Nephron progenitor cell (in vitro differentiated cells): ENCODE results near the gene UQCRC2.
A peak's percentile ranks its signal among the peaks of the same experiment; 100 is the strongest.

ENCODE experiments used
- DNase-seq: peaks from one replicate; pipeline ENCODE4 v3.0.0; 2021
- H3K27ac Mint-ChIP-seq: 2 replicates; pipeline ENCODE4 v1.8.0; 2021; ENCODE audit warnings: mild to moderate bottlenecking, moderate library complexity, mixed read lengths
- H3K27me3 Mint-ChIP-seq: 2 replicates; pipeline ENCODE4 v1.8.0; 2021; ENCODE audit warnings: mild to moderate bottlenecking, low read depth, mixed read lengths; ENCODE audit not compliant: poor library complexity
- H3K36me3 Mint-ChIP-seq: 2 replicates; pipeline ENCODE4 v1.8.0; 2021; ENCODE audit warnings: low read depth, mixed read lengths
- H3K4me1 Mint-ChIP-seq: 2 replicates; pipeline ENCODE4 v1.8.0; 2021; ENCODE audit warnings: mixed read lengths
- H3K4me3 Mint-ChIP-seq: 2 replicates; pipeline ENCODE4 v1.8.0; 2021; ENCODE audit warnings: mild to moderate bottlenecking, moderate library complexity, mixed read lengths
- H3K9me3 Mint-ChIP-seq: 2 replicates; pipeline ENCODE4 v1.8.0; 2021; ENCODE audit warnings: mild to moderate bottlenecking, moderate library complexity, mixed read lengths
- CTCF ChIP-seq: fragments of 200-600 bp; sonication (generic); IDR thresholded peaks from 2 replicates; pipeline ENCODE4 v1.5.0; 2021; ENCODE audit warnings: antibody characterized with exemption

The UQCRC2 gene

DNA sequence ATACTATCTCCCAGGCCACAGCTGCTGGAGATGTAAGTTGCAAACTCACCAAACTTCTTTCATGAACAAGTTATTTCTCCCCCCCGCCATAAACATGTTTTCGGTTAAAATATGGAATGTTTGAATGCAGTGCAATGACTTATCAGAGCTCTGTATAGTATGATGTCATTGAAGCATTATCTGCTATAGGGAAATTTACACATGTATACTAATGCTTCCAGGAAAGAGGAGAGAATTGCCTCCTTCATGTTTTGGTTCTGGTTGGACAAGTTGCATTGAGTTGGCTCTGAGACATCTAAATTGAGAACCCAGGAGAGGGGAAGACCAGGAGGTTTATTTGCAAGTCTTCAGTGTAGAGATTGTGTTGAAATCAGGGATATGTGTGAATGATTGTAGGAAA is 20.8 kb downstream of the UQCRC2 start:
- H3K36me3 Mint-ChIP-seq: peaks cover 44% of the 10 kb centered on the region
- H3K9me3 Mint-ChIP-seq: no peaks in the 10 kb centered on the region
- no peak overlapping the region for H3K27ac Mint-ChIP-seq
- H3K27me3 Mint-ChIP-seq: peaks cover 4% of the 10 kb centered on the region
- no peak overlapping the region for H3K4me3 Mint-ChIP-seq
- H3K4me1 Mint-ChIP-seq: peaks cover 5% of the 10 kb centered on the region
- DNase-seq: no peak
- no peak for TF ChIP-seq CTCF

- Mint-ChIP-seq H3K36me3 (peaks cover 64% of the 10 kb centered on the region), H3K4me1 (no peaks in the 10 kb centered on the region), H3K4me3 (no peak overlapping the region), H3K27ac (no peak overlapping the region), H3K27me3 (no peaks in the 10 kb centered on the region), H3K9me3 (no peaks in the 10 kb centered on the region)
- DNase-seq: no peak
- TF ChIP-seq CTCF: no peak
These were observed 26.9 kb downstream of the UQCRC2 start for GRCh38 chr16:21980032-21980431.

DNA sequence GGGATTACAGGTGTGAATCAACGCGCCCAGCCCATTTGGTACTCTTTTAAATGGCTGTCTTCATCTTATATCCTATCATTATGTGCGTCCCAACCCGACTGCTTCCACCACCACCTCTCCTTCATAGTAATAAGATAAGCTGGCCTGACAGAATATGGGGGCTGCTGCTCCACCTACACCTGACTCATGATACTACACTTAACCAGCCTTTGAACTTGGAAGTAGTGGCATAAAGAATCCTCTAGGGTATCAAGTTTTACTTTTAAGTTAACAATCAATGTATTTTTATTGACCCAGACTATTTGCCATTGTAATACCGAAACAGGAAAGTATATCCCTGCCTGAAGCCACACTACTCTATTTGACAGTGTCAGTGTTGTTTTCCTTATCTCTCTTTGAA is 28.9 kb downstream of the UQCRC2 start:
- Mint-ChIP-seq H3K36me3 (peaks cover 68% of the 10 kb centered on the region), H3K4me1 (no peaks in the 10 kb centered on the region), H3K4me3 (no peak overlapping the region), H3K27ac (no peak overlapping the region), H3K27me3 (no peaks in the 10 kb centered on the region), H3K9me3 (no peaks in the 10 kb centered on the region)
- TF ChIP-seq CTCF: no peak
- DNase-seq: no peak

GRCh38 chr16:21984062-21984461 is 30.9 kb downstream of the UQCRC2 start:
- peaks cover 56% of the 10 kb centered on the region for H3K36me3 Mint-ChIP-seq
- no peaks in the 10 kb centered on the region for H3K4me1 Mint-ChIP-seq
- no peak for DNase-seq
- no peak overlapping the region for H3K4me3 Mint-ChIP-seq
- H3K27me3 Mint-ChIP-seq: no peaks in the 10 kb centered on the region
- no peak overlapping the region for H3K27ac Mint-ChIP-seq
- no peak for TF ChIP-seq CTCF
- H3K9me3 Mint-ChIP-seq: no peaks in the 10 kb centered on the region

GRCh38 chr16:21985524-21985923 is 32.4 kb downstream of the UQCRC2 start:
- Mint-ChIP-seq H3K36me3 (peaks cover 42% of the 10 kb centered on the region), H3K9me3 (no peaks in the 10 kb centered on the region), H3K4me3 (no peak overlapping the region), H3K4me1 (peaks cover 12% of the 10 kb centered on the region), H3K27ac (no peak overlapping the region), H3K27me3 (no peaks in the 10 kb centered on the region)
- no peak for DNase-seq
- no peak for TF ChIP-seq CTCF

DNA sequence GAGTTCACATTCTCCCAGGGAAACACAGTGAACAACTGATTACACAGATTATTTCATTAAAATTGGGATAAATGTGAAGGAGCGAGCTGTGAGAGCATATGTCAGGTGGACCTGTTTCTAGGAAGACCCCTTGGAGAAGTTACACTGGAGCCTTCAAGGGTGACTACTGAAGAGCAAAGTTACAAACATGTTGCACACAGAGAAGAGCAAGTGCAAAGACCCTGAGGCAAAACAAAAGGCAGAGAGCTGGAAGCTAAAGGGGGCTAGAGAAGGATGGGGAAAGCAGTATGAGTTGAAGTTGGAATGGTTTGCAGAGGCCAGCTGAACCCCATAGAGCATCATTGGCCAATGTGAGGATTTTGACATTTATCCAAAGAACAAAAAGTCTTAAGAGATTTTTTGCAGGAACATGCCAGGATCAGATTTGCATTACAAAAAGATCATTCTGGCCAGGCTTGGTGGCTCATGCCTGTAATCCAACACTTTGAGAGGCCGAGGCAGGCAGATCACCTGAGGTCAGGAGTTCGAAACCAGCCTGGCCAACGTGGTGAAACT is 33.6 kb downstream of the UQCRC2 start:
- no peaks in the 10 kb centered on the region for H3K27me3 Mint-ChIP-seq
- H3K4me1 Mint-ChIP-seq: peaks cover 19% of the 10 kb centered on the region
- H3K4me3 Mint-ChIP-seq: no peak overlapping the region
- peak overlapping the region; percentile 16 for H3K27ac Mint-ChIP-seq
- no peak for TF ChIP-seq CTCF
- no peaks in the 10 kb centered on the region for H3K9me3 Mint-ChIP-seq
- peaks cover 31% of the 10 kb centered on the region for H3K36me3 Mint-ChIP-seq
- DNase-seq: no peak
